PFSK-1 (cell line): ENCODE measurements around the gene TMEM229A.

Source experiments
- POLR2AphosphoS5 ChIP-seq: IDR thresholded peaks from 2 replicates; pipeline ENCODE4 v1.6.1; 2012; ENCODE audit warnings: low read depth, mild to moderate bottlenecking, control low read depth, low read length, moderate library complexity
- REST ChIP-seq, 2 experiments: IDR thresholded peaks; 2 replicates each; pipeline versions ENCODE4 v1.6.1 to v1.8.0; 2011 to 2012; ENCODE audit warnings: low read depth in 2 of 2, low read length in 2 of 2, control low read depth in 1 of 2, inconsistent platforms in 1 of 2, mild to moderate bottlenecking in 1 of 2, moderate library complexity in 1 of 2; ENCODE audit not compliant: insufficient read depth in 1 of 2

GRCh38 chr7:124056234-124056633 is 23.4 kb upstream of the TMEM229A start:
- no peak for TF ChIP-seq POLR2AphosphoS5
- no peak for TF ChIP-seq REST (IDR thresholded peaks at IDR 0.05; ENCODE audit: insufficient read depth in 1 of 2, low read depth in 2 of 2, low read length in 2 of 2)
